ENCODE results near the gene AFAP1. TPM values are rescaled to one million over a fixed set of nuclear protein-coding genes. Genes with fewer than 3 reads are reported as not detected.

AFAP1 gene
- total RNA-seq, 1 donor from 2014 or later, result 27.8 TPM

DNA sequence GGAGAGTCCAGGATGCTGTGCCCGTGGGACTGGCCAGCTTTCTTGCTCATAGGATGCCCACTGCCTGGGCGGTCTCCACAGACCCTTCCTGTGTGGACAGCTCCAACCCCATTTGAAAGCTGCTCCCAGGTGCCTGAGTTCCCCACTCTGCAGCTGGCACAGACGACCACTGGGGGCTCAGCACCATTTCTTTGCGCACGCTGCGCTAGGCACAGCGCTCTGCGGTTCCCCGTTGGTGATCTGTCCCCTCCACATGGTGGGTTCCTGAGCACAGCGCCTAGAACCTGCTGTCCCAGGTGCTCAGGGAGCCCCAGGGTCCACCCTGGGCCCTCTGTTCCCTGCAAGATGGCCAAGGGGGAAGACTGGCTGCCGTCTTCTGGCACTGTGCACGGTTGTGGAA is 45.4 kb upstream of the AFAP1 start:
- Mint-ChIP-seq H3K4me3 (ENCODE audit: unreplicated experiment) (no peak overlapping the region), H3K36me3 (ENCODE audit: low read depth, unreplicated experiment) (no peaks in the 10 kb centered on the region), H3K4me1 (ENCODE audit: unreplicated experiment) (peaks cover 13% of the 10 kb centered on the region), H3K27me3 (ENCODE audit: unreplicated experiment) (peaks cover 8% of the 10 kb centered on the region), H3K27ac (ENCODE audit: unreplicated experiment) (no peak overlapping the region), H3K9me3 (ENCODE audit: unreplicated experiment) (no peaks in the 10 kb centered on the region)
- TF ChIP-seq CTCF (IDR thresholded peaks at IDR 0.05; ENCODE audit: unreplicated experiment), result no peak
- DNase-seq (ENCODE audit: low spot score), result no peak

- no peak overlapping the region for H3K4me3 Mint-ChIP-seq (ENCODE audit: unreplicated experiment)
- no peak for TF ChIP-seq CTCF (IDR thresholded peaks at IDR 0.05; ENCODE audit: unreplicated experiment)
- DNase-seq (ENCODE audit: low spot score), result no peak
- no peaks in the 10 kb centered on the region for H3K9me3 Mint-ChIP-seq (ENCODE audit: unreplicated experiment)
- H3K36me3 Mint-ChIP-seq (ENCODE audit: low read depth, unreplicated experiment), result no peaks in the 10 kb centered on the region
- no peak overlapping the region for H3K27ac Mint-ChIP-seq (ENCODE audit: unreplicated experiment)
- H3K27me3 Mint-ChIP-seq (ENCODE audit: unreplicated experiment), result peaks cover 8% of the 10 kb centered on the region
- peaks cover 13% of the 10 kb centered on the region for H3K4me1 Mint-ChIP-seq (ENCODE audit: unreplicated experiment)
Measured at GRCh38 chr4:7984286-7984925, 44.7 kb upstream of the AFAP1 start.

- TF ChIP-seq CTCF (IDR thresholded peaks at IDR 0.05; ENCODE audit: unreplicated experiment), result no peak
- DNase-seq (ENCODE audit: low spot score), result no peak
- Mint-ChIP-seq H3K9me3 (ENCODE audit: unreplicated experiment) (no peaks in the 10 kb centered on the region), H3K4me3 (ENCODE audit: unreplicated experiment) (no peak overlapping the region), H3K4me1 (ENCODE audit: unreplicated experiment) (peaks cover 13% of the 10 kb centered on the region), H3K27ac (ENCODE audit: unreplicated experiment) (no peak overlapping the region), H3K27me3 (ENCODE audit: unreplicated experiment) (peaks cover 8% of the 10 kb centered on the region), H3K36me3 (ENCODE audit: low read depth, unreplicated experiment) (no peaks in the 10 kb centered on the region)
Measured at GRCh38 chr4:7983296-7983695, 43.6 kb upstream of the AFAP1 start.

GRCh38 chr4:7981738-7982394 is 42.2 kb upstream of the AFAP1 start:
- H3K4me3 Mint-ChIP-seq (ENCODE audit: unreplicated experiment), result no peak overlapping the region
- peaks cover 13% of the 10 kb centered on the region for H3K4me1 Mint-ChIP-seq (ENCODE audit: unreplicated experiment)
- H3K36me3 Mint-ChIP-seq (ENCODE audit: low read depth, unreplicated experiment), result no peaks in the 10 kb centered on the region
- H3K27ac Mint-ChIP-seq (ENCODE audit: unreplicated experiment), result no peak overlapping the region
- no peaks in the 10 kb centered on the region for H3K9me3 Mint-ChIP-seq (ENCODE audit: unreplicated experiment)
- DNase-seq (ENCODE audit: low spot score), result no peak
- no peak for TF ChIP-seq CTCF (IDR thresholded peaks at IDR 0.05; ENCODE audit: unreplicated experiment)
- H3K27me3 Mint-ChIP-seq (ENCODE audit: unreplicated experiment), result peaks cover 4% of the 10 kb centered on the region

- H3K9me3 Mint-ChIP-seq (ENCODE audit: unreplicated experiment), result no peaks in the 10 kb centered on the region
- H3K36me3 Mint-ChIP-seq (ENCODE audit: low read depth, unreplicated experiment), result no peaks in the 10 kb centered on the region
- no peak for TF ChIP-seq CTCF (IDR thresholded peaks at IDR 0.05; ENCODE audit: unreplicated experiment)
- no peaks in the 10 kb centered on the region for H3K4me1 Mint-ChIP-seq (ENCODE audit: unreplicated experiment)
- no peak for DNase-seq (ENCODE audit: low spot score)
- H3K27me3 Mint-ChIP-seq (ENCODE audit: unreplicated experiment), result peaks cover 4% of the 10 kb centered on the region
- no peak overlapping the region for H3K4me3 Mint-ChIP-seq (ENCODE audit: unreplicated experiment)
- H3K27ac Mint-ChIP-seq (ENCODE audit: unreplicated experiment), result no peak overlapping the region
Measured at GRCh38 chr4:7980036-7980435, 40.4 kb upstream of the AFAP1 start.

Data from endothelial cell (in vitro differentiated cells).